ENCODE measurements around the gene CYB561D1.

DNA sequence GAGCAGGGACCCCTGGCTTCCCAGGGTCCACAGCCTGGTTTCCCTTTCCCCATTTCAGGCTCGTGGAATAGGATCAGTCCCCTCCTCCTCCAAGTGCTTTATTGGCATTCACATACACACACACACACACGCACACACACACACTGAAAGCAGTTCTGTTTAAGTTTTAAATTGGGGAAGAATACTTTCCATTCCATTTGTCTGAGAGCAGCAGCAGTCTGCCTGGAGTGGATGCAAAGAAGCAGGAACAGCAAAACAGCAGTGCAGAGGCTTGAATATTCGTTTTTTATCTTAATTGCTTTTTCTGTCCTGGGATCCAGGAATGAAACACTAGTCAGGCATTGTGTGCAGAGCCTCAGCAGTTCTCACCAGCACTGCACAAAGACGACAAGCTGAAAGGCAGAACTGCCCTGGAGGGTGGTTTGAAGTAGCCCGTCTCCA is 7.1 kb downstream of the CYB561D1 start:
- TF ChIP-seq, protein P1, sequence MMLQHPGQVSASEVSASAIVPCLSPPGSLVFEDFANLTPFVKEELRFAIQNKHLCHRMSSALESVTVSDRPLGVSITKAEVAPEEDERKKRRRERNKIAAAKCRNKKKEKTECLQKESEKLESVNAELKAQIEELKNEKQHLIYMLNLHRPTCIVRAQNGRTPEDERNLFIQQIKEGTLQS (IDR thresholded peaks at IDR 0.05) = no peak
- TF ChIP-seq, protein P2, sequence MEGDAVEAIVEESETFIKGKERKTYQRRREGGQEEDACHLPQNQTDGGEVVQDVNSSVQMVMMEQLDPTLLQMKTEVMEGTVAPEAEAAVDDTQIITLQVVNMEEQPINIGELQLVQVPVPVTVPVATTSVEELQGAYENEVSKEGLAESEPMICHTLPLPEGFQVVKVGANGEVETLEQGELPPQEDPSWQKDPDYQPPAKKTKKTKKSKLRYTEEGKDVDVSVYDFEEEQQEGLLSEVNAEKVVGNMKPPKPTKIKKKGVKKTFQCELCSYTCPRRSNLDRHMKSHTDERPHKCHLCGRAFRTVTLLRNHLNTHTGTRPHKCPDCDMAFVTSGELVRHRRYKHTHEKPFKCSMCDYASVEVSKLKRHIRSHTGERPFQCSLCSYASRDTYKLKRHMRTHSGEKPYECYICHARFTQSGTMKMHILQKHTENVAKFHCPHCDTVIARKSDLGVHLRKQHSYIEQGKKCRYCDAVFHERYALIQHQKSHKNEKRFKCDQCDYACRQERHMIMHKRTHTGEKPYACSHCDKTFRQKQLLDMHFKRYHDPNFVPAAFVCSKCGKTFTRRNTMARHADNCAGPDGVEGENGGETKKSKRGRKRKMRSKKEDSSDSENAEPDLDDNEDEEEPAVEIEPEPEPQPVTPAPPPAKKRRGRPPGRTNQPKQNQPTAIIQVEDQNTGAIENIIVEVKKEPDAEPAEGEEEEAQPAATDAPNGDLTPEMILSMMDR (IDR thresholded peaks at IDR 0.05; ENCODE audit: low read depth, low read length, missing input control) = no peak
- no peak for TF ChIP-seq JUND (IDR thresholded peaks at IDR 0.05)
- TF ChIP-seq RAD21 (IDR thresholded peaks at IDR 0.05) = no peak
